Measurements from ENCODE around the gene ARGLU1.

The ARGLU1 gene

DNA sequence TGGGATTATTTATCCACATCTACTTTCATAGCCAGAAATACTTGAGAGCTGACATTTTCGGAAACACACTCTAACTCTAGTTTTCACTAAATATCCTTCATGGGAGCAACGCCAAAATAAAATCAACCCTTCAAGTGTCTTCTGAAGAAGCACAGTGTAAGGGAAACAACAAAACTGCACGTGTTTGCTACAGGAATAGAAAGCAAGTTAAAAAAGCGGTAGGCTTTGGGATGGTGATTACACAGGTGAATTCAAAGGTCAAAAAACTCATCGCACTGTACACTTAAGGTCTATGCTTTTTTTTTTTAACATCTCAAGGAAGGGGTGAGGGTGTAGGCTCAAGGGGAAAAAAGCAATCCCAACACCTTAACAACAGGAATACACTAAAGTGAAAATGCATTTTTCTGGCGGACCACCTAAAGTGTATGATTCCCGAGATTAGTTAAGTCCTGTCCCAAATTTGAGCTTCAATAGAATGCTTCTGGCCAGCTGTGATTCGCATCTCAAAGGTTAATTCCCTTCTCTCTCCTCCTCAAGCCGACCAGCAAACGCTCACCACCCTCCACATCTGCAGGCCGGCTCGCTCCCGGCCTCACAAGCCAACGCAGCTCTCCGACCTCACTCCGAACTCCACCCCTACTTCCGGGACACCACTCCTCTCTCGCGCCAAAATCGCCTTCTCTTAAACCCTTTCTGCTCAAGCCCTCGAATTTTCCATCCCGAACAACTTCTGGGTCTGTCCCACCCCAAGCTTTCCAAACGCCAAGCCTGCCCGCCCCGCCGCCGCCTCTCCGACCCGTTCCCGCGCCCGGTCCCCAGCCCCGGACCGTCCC is 1.1 kb downstream of the ARGLU1 start:
- no peaks in the 10 kb centered on the region for H3K9me3 ChIP-seq (ENCODE audit: control insufficient read depth, insufficient read depth, low read length)
- H3K27ac ChIP-seq (ENCODE audit: low read length): no peak overlapping the region
- no peaks in the 10 kb centered on the region for H3K27me3 ChIP-seq (ENCODE audit: control insufficient read depth, insufficient read depth, low read length)
- H3K4me3 ChIP-seq (ENCODE audit: low read length): peak overlapping the region; percentile 95
- WGBS (ENCODE audit: insufficient coverage, insufficient read length): no CpG with 5 or more reads among the region's 34 CpGs
- DNase-seq (ENCODE audit: low read depth, low spot score): no peak
- no peaks in the 10 kb centered on the region; the same call in 1 of the 2 replicates for H3K4me1 ChIP-seq (ENCODE audit: control insufficient read depth, insufficient read depth, low read length)
- H3K36me3 ChIP-seq (ENCODE audit: control insufficient read depth, insufficient read depth, low read length): no peaks in the 10 kb centered on the region

DNA sequence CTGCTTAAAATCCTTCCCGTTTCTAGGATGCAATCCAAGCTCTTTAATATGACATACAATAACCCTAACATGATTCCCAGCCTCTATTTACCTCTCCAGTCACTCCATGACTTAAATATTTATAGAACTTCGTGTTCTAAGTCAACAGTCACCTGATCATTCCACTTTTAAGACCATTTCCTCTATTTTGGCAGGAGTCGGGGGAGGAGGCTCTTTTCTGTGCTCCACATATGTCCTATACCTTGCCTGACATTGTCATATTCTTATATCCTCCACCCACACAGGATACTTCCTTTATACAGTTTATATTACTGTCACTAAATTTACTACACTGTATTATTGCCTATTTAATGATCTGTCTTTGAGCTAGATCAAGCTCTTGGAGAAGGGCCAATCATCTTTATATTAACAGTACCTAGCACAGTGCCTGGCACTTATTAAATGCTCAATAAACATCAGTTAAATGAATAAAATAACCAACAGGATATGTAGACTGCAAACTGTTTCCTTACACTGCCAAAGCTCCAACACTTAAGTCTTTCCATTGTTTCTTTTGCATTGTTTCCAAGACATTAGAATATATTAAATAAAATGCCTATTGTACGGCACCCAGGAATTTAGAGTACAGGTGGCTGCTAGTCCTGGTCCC is 2.7 kb downstream of the ARGLU1 start:
- no peaks in the 10 kb centered on the region for H3K27me3 ChIP-seq (ENCODE audit: control insufficient read depth, insufficient read depth, low read length)
- no peak for DNase-seq (ENCODE audit: low read depth, low spot score)
- WGBS (ENCODE audit: insufficient coverage, insufficient read length): 100% methylated on average over 1 of the region's 4 CpGs
- no peak overlapping the region for H3K4me3 ChIP-seq (ENCODE audit: low read length)
- no peak overlapping the region for H3K27ac ChIP-seq (ENCODE audit: low read length)
- H3K4me1 ChIP-seq (ENCODE audit: control insufficient read depth, insufficient read depth, low read length): no peaks in the 10 kb centered on the region
- H3K9me3 ChIP-seq (ENCODE audit: control insufficient read depth, insufficient read depth, low read length): no peaks in the 10 kb centered on the region
- no peaks in the 10 kb centered on the region for H3K36me3 ChIP-seq (ENCODE audit: control insufficient read depth, insufficient read depth, low read length)

DNA sequence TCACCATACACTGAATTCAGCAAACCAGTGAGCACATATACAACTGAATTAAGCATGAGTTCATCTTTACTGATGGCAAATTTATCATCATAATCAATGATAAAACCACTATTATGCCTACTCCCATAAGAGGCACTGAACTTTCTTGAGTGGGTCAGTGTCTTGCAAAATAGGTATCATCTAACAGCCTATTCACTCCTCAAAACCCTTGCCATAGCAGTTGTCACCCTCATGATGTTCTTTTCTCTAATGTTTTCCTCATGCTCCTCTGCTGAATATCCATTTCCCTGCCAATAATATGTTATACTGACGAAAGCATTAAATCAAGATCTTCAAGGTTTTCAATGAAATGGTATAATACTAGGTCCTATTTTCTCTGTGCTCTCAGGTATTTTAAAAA is 5.6 kb downstream of the ARGLU1 start:
- Histone ChIP-seq H3K4me1 (ENCODE audit: control insufficient read depth, insufficient read depth, low read length) (no peaks in the 10 kb centered on the region), H3K36me3 (ENCODE audit: control insufficient read depth, insufficient read depth, low read length) (peaks cover 3% of the 10 kb centered on the region; the same call in 1 of the 2 replicates), H3K27me3 (ENCODE audit: control insufficient read depth, insufficient read depth, low read length) (no peaks in the 10 kb centered on the region), H3K9me3 (ENCODE audit: control insufficient read depth, insufficient read depth, low read length) (no peaks in the 10 kb centered on the region), H3K27ac (ENCODE audit: low read length) (no peak overlapping the region), H3K4me3 (ENCODE audit: low read length) (no peak overlapping the region)
- DNase-seq (ENCODE audit: low read depth, low spot score): no peak
- no CpG with 5 or more reads among the region's 1 CpG for WGBS (ENCODE audit: insufficient coverage, insufficient read length)

DNA sequence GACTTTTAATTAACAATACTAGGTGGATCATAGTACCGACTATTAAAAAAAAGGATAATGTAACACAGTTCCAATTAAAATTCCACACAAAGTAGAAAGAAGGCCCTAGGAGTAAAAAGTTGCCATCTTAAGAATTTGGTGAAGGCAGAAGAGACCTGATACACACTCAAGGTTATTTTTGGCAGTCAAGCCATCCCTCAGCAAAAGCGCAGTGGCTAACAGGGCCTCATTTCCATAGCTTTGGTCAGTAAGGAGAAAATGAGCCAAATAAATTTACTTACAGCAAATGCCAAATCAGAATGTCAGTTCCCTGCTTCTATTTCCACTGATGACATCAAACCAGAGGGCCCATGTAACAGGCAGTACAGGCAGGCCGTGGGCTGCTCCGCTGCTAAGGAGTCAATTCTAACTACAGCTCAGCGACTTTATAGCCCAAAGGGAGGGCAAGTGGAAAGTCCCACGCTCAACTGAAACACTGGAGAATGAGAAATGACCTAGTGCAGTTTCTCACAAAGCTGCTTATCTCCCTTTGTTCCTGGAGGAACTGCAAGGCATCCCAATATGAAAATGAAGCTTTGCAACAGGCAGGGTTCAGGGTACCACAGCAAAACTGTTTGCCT is 6.3 kb downstream of the ARGLU1 start:
- Histone ChIP-seq H3K4me3 (ENCODE audit: low read length) (no peak overlapping the region), H3K9me3 (ENCODE audit: control insufficient read depth, insufficient read depth, low read length) (no peaks in the 10 kb centered on the region), H3K4me1 (ENCODE audit: control insufficient read depth, insufficient read depth, low read length) (no peaks in the 10 kb centered on the region), H3K27me3 (ENCODE audit: control insufficient read depth, insufficient read depth, low read length) (no peaks in the 10 kb centered on the region), H3K27ac (ENCODE audit: low read length) (no peak overlapping the region), H3K36me3 (ENCODE audit: control insufficient read depth, insufficient read depth, low read length) (peaks cover 5% of the 10 kb centered on the region; the same call in 1 of the 2 replicates)
- WGBS (ENCODE audit: insufficient coverage, insufficient read length): no CpG with 5 or more reads among the region's 6 CpGs
- no peak for DNase-seq (ENCODE audit: low read depth, low spot score)

DNA sequence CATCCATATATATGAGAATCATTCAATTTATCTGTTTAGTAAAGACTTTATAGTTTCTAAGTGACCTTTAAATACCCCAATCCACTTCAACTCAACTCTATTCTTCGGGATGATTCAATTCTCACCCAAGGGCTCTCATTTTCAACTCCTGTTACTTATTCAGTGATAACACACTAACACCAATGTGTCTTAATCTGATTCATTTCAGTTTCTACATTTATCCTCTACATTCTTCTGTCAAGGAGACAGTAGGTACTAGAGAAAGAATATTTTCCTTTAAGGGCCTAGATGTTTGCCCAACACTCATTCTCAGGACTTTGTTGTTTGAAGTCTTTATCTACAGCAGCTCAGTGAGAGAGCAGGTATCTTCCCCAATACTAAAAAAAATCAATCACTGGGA is 7.1 kb downstream of the ARGLU1 start:
- H3K27me3 ChIP-seq (ENCODE audit: control insufficient read depth, insufficient read depth, low read length): no peaks in the 10 kb centered on the region
- no peaks in the 10 kb centered on the region for H3K4me1 ChIP-seq (ENCODE audit: control insufficient read depth, insufficient read depth, low read length)
- WGBS (ENCODE audit: insufficient coverage, insufficient read length): no CpG with 5 or more reads among the region's 1 CpG
- peaks cover 5% of the 10 kb centered on the region; the same call in 1 of the 2 replicates for H3K36me3 ChIP-seq (ENCODE audit: control insufficient read depth, insufficient read depth, low read length)
- no peak overlapping the region for H3K27ac ChIP-seq (ENCODE audit: low read length)
- no peak for DNase-seq (ENCODE audit: low read depth, low spot score)
- no peak overlapping the region for H3K4me3 ChIP-seq (ENCODE audit: low read length)
- H3K9me3 ChIP-seq (ENCODE audit: control insufficient read depth, insufficient read depth, low read length): no peaks in the 10 kb centered on the region

DNA sequence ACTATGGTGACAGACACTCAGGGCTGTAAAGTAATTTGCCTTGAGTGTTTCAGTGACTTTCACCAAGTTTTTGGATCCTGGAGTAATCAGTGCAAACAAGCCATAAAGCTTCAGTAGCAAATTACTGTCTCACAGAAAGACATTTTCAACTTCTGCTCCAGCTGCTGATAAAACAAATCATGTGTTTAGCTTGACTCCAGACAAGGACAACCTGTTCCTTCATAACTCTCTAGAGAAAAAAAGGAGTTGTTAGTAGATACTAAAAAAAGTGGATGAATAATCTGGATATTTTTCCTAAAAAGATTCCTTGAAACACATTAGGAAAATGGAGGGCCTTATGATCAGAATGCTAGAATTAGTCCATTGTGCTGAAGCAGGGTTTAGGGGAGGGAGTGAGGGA is 9.4 kb downstream of the ARGLU1 start:
- H3K4me1 ChIP-seq (ENCODE audit: control insufficient read depth, insufficient read depth, low read length): no peaks in the 10 kb centered on the region
- DNase-seq (ENCODE audit: low read depth, low spot score): no peak
- H3K9me3 ChIP-seq (ENCODE audit: control insufficient read depth, insufficient read depth, low read length): no peaks in the 10 kb centered on the region
- no peaks in the 10 kb centered on the region for H3K27me3 ChIP-seq (ENCODE audit: control insufficient read depth, insufficient read depth, low read length)
- no peak overlapping the region for H3K27ac ChIP-seq (ENCODE audit: low read length)
- peaks cover 5% of the 10 kb centered on the region; the same call in 1 of the 2 replicates for H3K36me3 ChIP-seq (ENCODE audit: control insufficient read depth, insufficient read depth, low read length)
- H3K4me3 ChIP-seq (ENCODE audit: low read length): no peak overlapping the region

DNA sequence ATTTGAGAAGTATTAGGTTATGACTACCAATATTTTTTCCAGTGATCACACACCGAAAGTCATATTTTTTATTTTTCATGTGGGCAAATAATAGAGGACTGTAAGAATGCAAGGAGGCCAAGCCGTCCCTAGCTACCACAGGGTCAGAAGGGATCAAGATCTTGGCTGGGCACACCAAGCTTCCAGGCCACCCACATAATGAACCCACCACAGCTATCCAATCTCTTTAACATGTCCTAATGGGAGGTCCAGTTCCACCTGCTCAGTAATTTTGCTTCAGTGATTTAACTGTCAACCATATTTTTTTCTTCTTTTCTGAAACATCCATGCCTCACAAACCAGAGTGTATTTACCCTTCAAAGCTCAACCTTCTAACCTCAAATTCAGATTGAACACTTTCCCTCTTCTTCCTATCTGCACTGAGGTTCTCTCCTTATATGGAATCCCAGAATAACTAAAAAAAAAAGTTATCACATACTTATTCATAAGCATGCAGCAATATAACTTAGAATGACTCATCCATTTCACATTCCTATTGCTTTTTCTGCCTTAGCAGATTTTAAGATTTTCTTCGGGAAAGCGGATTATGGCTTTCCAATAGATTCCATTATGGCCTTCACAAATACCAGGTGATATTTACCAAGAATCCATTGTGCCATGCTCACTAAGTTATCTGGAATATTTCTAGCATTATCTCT is 12.2 kb downstream of the ARGLU1 start:
- no CpG with 5 or more reads among the region's 4 CpGs for WGBS (ENCODE audit: insufficient coverage, insufficient read length)
- no peaks in the 10 kb centered on the region for H3K9me3 ChIP-seq (ENCODE audit: control insufficient read depth, insufficient read depth, low read length)
- no peak for DNase-seq (ENCODE audit: low read depth, low spot score)

DNA sequence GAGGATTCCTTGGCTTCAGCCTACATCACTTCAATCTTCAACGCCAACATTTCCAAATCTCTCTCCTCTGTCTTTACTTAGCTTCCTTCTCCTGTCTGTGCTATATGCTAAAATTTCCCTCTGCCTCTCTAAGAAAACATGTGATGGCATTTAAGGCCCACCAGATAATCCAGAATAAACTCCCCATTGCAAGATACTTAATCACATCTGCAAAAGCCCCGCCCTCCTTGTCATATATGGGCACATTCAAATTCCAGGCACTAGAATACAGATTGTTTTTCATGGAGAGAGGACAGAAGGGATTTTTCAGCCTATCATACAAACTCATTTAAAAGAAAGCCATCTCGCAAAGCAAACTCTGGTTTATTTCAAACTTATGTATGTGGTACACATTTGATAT is 16.2 kb downstream of the ARGLU1 start:
- Histone ChIP-seq H3K9me3 (ENCODE audit: control insufficient read depth, insufficient read depth, low read length) (no peaks in the 10 kb centered on the region), H3K4me1 (ENCODE audit: control insufficient read depth, insufficient read depth, low read length) (no peaks in the 10 kb centered on the region), H3K36me3 (ENCODE audit: control insufficient read depth, insufficient read depth, low read length) (peaks cover under 1% of the 10 kb centered on the region; the same call in 1 of the 2 replicates), H3K27me3 (ENCODE audit: control insufficient read depth, insufficient read depth, low read length) (no peaks in the 10 kb centered on the region), H3K4me3 (ENCODE audit: low read length) (no peak overlapping the region), H3K27ac (ENCODE audit: low read length) (no peak overlapping the region)
- WGBS (ENCODE audit: insufficient coverage, insufficient read length): no CpG with 5 or more reads among the region's 3 CpGs
- no peak for DNase-seq (ENCODE audit: low read depth, low spot score)

More for the DNA sequence above, 12.2 kb downstream of the ARGLU1 start:
- no peaks in the 10 kb centered on the region for H3K27me3 ChIP-seq (ENCODE audit: control insufficient read depth, insufficient read depth, low read length)
- H3K4me3 ChIP-seq (ENCODE audit: low read length): no peak overlapping the region
- H3K4me1 ChIP-seq (ENCODE audit: control insufficient read depth, insufficient read depth, low read length): no peaks in the 10 kb centered on the region
- peaks cover 5% of the 10 kb centered on the region; the same call in 1 of the 2 replicates for H3K36me3 ChIP-seq (ENCODE audit: control insufficient read depth, insufficient read depth, low read length)
- H3K27ac ChIP-seq (ENCODE audit: low read length): no peak overlapping the region

DNA sequence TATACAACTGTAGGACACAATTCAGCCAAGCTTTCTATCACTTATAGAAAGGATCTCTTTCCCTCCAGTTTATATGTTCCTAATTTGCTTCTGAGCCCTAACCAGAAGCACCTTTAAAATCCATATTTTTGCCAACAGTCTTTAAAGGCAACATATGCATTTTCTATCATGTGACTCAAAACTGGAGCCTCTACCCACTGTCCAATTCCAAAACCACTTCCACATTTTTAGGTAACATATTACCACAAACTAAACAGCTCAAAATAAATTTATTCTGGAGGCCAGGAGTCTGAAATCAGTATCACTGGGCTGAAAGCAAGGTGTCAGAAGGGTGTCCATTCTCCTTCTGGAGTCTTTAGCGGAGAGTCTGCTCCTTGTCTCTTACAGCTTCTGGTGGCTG is 16.6 kb downstream of the ARGLU1 start:
- Histone ChIP-seq H3K4me1 (ENCODE audit: control insufficient read depth, insufficient read depth, low read length) (no peaks in the 10 kb centered on the region), H3K27me3 (ENCODE audit: control insufficient read depth, insufficient read depth, low read length) (no peaks in the 10 kb centered on the region), H3K9me3 (ENCODE audit: control insufficient read depth, insufficient read depth, low read length) (no peaks in the 10 kb centered on the region), H3K4me3 (ENCODE audit: low read length) (no peak overlapping the region), H3K27ac (ENCODE audit: low read length) (no peak overlapping the region), H3K36me3 (ENCODE audit: control insufficient read depth, insufficient read depth, low read length) (no peaks in the 10 kb centered on the region; the same call in 1 of the 2 replicates)
- no peak for DNase-seq (ENCODE audit: low read depth, low spot score)
- no CpG with 5 or more reads among the region's 1 CpG for WGBS (ENCODE audit: insufficient coverage, insufficient read length)

DNA sequence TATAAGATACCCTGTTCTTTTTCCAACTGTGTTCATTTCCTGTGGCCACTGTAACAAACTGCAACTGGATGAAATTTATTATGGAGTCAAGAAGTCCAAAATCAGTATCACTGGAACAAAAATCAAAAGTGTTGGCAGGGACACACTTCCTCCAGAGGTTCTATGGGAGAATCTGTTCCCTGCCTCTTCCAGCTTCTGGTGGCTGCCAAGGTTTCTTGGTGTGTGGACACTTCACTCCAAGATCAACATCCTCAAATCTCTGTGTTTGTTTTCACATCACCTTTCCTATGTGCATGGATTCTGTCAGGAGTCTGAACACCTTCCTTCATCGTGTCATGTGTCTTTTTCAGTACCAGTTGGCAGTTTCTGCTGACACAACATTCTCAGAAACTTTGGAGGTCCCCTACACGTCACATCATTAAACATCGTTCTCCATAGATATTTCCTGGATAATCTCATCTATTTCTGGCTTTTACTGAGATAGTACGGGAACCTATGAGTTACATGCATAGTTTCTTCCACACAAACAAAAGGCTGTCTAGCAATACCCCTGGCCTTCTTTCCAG is 17.3 kb downstream of the ARGLU1 start:
- DNase-seq (ENCODE audit: low read depth, low spot score): no peak
- H3K9me3 ChIP-seq (ENCODE audit: control insufficient read depth, insufficient read depth, low read length): no peaks in the 10 kb centered on the region
- no peak overlapping the region for H3K4me3 ChIP-seq (ENCODE audit: low read length)
- H3K27me3 ChIP-seq (ENCODE audit: control insufficient read depth, insufficient read depth, low read length): no peaks in the 10 kb centered on the region
- WGBS (ENCODE audit: insufficient coverage, insufficient read length): no CpG with 5 or more reads among the region's 4 CpGs
- H3K36me3 ChIP-seq (ENCODE audit: control insufficient read depth, insufficient read depth, low read length): no peaks in the 10 kb centered on the region; the same call in 1 of the 2 replicates
- H3K4me1 ChIP-seq (ENCODE audit: control insufficient read depth, insufficient read depth, low read length): no peaks in the 10 kb centered on the region
- H3K27ac ChIP-seq (ENCODE audit: low read length): no peak overlapping the region

Data from iPS DF 6.9 (cell line).